Stomach (tissue), 9 donors: Measurements from ENCODE around the gene L3MBTL4. TPM values are rescaled to one million over a fixed set of nuclear protein-coding genes. Genes with fewer than 3 reads are reported as not detected.

Experiments used
- DNase-seq, 2 donors: peaks; one replicate each; pipeline versions ENCODE4 v3.0.0 to v3.0.0-alpha.2; 2013 to 2019
- H3K27ac ChIP-seq, 5 donors: fragments of 200-600 bp in 4 of 5; sonication (generic) in 4 of 5; one replicate each; pipeline ENCODE4 v1.5.1; 2013 to 2019; ENCODE audit warnings: mild to moderate bottlenecking in 1 of 5, moderate library complexity in 1 of 5
- H3K27me3 ChIP-seq, 3 donors: fragments of 200-600 bp; sonication (generic); one replicate each; pipeline ENCODE4 v1.5.1; 2017 to 2019; ENCODE audit warnings: mixed run types in 1 of 3
- H3K36me3 ChIP-seq, 4 donors: fragments of 200-600 bp; sonication (generic); 1 replicate in 3 of 4; 2 replicates in 1 of 4; pipeline ENCODE4 v1.5.1; 2016 to 2019
- H3K4me1 ChIP-seq, 4 donors: fragments of 200-600 bp; sonication (generic); one replicate each; pipeline ENCODE4 v1.5.1; 2016 to 2019
- H3K4me3 ChIP-seq, 4 donors: fragments of 200-600 bp; sonication (generic) in 3 of 4; one replicate each; pipeline ENCODE4 v1.5.1; 2016 to 2019; ENCODE audit warnings: mild to moderate bottlenecking in 1 of 4
- H3K9me3 ChIP-seq, 4 donors: fragments of 200-600 bp; sonication (generic); one replicate each; pipeline ENCODE4 v1.5.1; 2016 to 2019
- EP300 ChIP-seq: sonication (generic); formaldehyde crosslinking; IDR thresholded peaks from one replicate; pipeline ENCODE4 v1.6.1; 2017; ENCODE audit warnings: antibody characterized with exemption
- POLR2A ChIP-seq, 4 donors: fragments of 450-650 bp; IDR thresholded peaks; one replicate each; pipeline ENCODE4 v1.6.1; 2016; ENCODE audit warnings: antibody characterized with exemption in 4 of 4, control low read depth in 2 of 4, mild to moderate bottlenecking in 1 of 4, moderate library complexity in 1 of 4
- POLR2AphosphoS5 ChIP-seq, 3 donors: sonication (generic); formaldehyde crosslinking; IDR thresholded peaks; one replicate each; pipeline ENCODE4 v1.6.1; 2016; ENCODE audit warnings: antibody characterized with exemption in 3 of 3
- WGBS, 5 donors: extraction: QIAGEN DNeasy Blood & Tissue Kit in 3 of 5; methylation state at CpG; one replicate each; pipeline versions ENCODE4 v1.1.5 to v1.1.7; 2013 to 2018; 5-methylcytosine and 5-hydroxymethylcytosine counted together
- intact Hi-C: fragments of 100-400 bp; cut with DNase I; formaldehyde crosslinking; loops from one replicate; pipeline ENCODE4 v1.15.1; 2023; ENCODE audit warnings: low total_unique reads
- polyA plus RNA-seq, 3 donors: library from polyadenylated mRNA; stranded (reverse); fragments of 200-250 nt; gene quantifications; one replicate each; pipeline ENCODE4 v1.2.3, GENCODE V29; 2013
- total RNA-seq, 5 donors: library from RNA; depleted of rRNA; stranded (reverse); fragments of >200 nt; gene quantifications; one replicate each; pipeline versions ENCODE4 v1.1.0 to v1.2.3, GENCODE V29; 2014 to 2016
- TF ChIP-seq, protein P1 (sequence below), 7 experiments: fragments of 450-650 bp in 4 of 7; fragments of 200-600 bp in 3 of 7; sonication (generic) in 3 of 7; IDR thresholded peaks; one replicate each; pipeline ENCODE4 v1.5.1; 2016 to 2019; ENCODE audit warnings: antibody characterized with exemption in 7 of 7, control low read depth in 2 of 7, mild to moderate bottlenecking in 1 of 7
- donor health status: healthy with polysubstance abuse.
- donor health status: Bipolar disorder and iron deficiency.
- donor health status: healthy.

Gene L3MBTL4
- total and polyA plus RNA-seq, 8 donors: 1.9 to 23.3 (median 7.6) TPM

DNA sequence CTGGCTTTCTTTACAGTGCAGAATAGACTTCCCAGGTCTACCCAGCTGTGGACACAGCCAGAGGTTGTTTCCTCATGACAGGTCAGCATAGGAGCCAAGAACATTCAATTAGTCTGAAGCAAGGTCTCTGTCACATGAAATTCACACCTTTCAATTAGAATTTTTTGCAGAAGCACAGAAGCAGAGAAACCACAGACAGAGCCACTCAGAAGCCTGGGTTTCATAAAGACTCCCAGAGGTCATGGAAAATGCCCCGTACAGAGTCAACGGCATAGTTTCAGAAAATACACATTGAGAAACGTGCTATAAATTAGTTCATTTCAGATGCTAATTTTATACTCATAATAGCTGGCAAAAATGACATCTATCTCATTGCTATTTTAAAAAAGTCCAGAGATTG lies 432.4 kb downstream of the L3MBTL4 start:
- intact Hi-C loops: no loop called here
- Histone ChIP-seq H3K27me3 (no peaks in the 10 kb centered on the region), H3K4me3 (no peak overlapping the region), H3K36me3 (no peaks in the 10 kb centered on the region), H3K27ac (no peak overlapping the region), H3K4me1 (no peaks in the 10 kb centered on the region), H3K9me3 (no peaks in the 10 kb centered on the region)
- TF ChIP-seq, protein P1, sequence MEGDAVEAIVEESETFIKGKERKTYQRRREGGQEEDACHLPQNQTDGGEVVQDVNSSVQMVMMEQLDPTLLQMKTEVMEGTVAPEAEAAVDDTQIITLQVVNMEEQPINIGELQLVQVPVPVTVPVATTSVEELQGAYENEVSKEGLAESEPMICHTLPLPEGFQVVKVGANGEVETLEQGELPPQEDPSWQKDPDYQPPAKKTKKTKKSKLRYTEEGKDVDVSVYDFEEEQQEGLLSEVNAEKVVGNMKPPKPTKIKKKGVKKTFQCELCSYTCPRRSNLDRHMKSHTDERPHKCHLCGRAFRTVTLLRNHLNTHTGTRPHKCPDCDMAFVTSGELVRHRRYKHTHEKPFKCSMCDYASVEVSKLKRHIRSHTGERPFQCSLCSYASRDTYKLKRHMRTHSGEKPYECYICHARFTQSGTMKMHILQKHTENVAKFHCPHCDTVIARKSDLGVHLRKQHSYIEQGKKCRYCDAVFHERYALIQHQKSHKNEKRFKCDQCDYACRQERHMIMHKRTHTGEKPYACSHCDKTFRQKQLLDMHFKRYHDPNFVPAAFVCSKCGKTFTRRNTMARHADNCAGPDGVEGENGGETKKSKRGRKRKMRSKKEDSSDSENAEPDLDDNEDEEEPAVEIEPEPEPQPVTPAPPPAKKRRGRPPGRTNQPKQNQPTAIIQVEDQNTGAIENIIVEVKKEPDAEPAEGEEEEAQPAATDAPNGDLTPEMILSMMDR (IDR thresholded peaks at IDR 0.05): no peak
- no peak for TF ChIP-seq POLR2AphosphoS5 (IDR thresholded peaks at IDR 0.05)
- no peak for TF ChIP-seq EP300
- TF ChIP-seq POLR2A (IDR thresholded peaks at IDR 0.05): no peak
- WGBS, 5 donors: 86 to 92% (median 89%) methylated on average over 3 of the region's 3 CpGs
- no peak for DNase-seq

DNA sequence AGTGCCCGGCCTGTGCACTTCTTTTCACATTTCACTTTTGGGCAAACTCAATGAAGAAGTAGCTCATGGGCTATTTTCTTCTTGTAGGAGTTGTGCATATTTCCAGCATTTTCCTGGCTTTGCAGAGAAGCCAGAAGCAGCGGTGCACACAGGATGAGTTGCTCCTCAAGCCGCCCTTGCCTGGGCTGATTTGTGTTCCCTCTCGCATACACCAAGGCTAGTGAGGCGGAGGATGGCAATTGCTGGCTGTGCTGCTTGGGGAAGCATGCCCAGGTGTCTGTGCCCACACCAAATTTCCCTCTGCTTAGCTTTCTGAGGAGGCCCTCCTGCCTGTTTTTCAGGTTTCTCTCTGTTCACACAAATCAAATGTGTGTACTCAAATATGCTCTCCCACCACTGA lies 434.0 kb downstream of the L3MBTL4 start:
- intact Hi-C loops: no loop called here
- H3K27me3 ChIP-seq: no peaks in the 10 kb centered on the region
- no peak overlapping the region for H3K27ac ChIP-seq
- no peak for DNase-seq
- no peaks in the 10 kb centered on the region for H3K9me3 ChIP-seq
- H3K4me3 ChIP-seq: no peak overlapping the region
- H3K4me1 ChIP-seq: no peaks in the 10 kb centered on the region
- no peaks in the 10 kb centered on the region for H3K36me3 ChIP-seq
- TF ChIP-seq POLR2A (IDR thresholded peaks at IDR 0.05): no peak
- TF ChIP-seq POLR2AphosphoS5 (IDR thresholded peaks at IDR 0.05): no peak
- TF ChIP-seq, protein P1 (IDR thresholded peaks at IDR 0.05): no peak
- TF ChIP-seq EP300: no peak
- 86 to 97% (median 93%) methylated on average over 5 of the region's 5 CpGs for WGBS, 5 donors

DNA sequence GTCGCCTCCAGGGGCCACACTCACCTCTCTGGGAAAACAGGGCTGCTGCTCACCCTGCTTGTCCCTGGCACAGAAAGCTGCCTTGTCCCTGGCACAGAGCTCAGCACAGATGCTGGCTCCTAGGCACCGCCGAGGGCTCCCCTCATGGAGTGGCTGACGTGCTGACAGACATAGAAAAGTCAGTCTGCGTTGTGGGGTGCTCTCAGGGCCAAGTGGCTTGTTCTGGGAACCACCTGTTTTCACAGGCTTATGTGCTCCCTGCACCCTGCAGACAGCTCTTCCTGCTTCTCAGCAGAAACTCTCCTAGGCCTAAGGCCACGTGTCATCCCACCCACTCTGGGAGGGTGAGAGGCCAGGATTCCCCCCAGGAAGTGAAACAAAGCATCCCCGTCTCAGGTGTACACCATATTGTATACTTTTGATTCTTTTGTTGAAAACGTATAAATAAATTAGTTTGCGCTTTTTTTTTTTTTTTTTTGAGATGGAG lies 434.7 kb downstream of the L3MBTL4 start:
- WGBS, 5 donors: 73 to 90% (median 83%) methylated on average over 9 of the region's 9 CpGs
- DNase-seq: no peak
- TF ChIP-seq POLR2A (IDR thresholded peaks at IDR 0.05) (no peak), POLR2AphosphoS5 (IDR thresholded peaks at IDR 0.05) (no peak), EP300 (no peak)
- TF ChIP-seq, protein P1 (IDR thresholded peaks at IDR 0.05): no peak
- intact Hi-C loops: no loop called here
- Histone ChIP-seq H3K4me3 (no peak overlapping the region), H3K4me1 (no peaks in the 10 kb centered on the region), H3K9me3 (no peaks in the 10 kb centered on the region), H3K27ac (no peak overlapping the region), H3K27me3 (no peaks in the 10 kb centered on the region), H3K36me3 (no peaks in the 10 kb centered on the region)

DNA sequence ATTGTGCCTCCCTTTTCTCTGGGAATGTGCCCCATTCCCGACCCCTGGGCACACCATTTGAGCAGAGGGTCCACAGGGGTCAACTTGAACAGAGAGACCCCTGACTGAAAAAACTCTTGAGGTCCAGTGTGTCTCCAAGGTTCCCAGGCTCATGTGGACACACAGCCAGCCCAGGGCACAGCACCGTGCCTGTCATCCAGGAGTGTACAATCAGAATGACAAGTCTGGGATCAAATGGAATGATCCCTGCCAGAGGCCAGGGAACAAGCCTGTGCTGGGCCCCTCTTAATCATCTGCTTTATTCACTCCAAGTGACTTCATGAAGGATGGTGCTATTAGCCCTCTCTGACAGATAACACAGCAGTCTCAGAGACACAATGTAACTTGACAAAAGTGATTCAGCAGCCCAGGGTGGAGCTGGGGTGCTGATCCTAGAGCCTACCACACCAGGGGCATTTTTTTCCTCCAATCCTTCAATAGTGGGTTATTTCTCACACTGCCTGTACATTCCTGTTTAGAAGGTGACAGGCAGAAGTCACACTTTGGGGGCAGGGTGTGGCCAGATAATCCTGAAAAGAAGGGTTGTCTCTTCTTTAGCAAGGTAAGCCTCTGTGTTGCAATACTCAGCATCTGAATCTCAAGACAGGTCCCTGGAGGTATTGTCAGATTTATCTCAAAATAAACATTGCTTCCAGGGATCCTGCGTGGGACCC lies 435.4 kb downstream of the L3MBTL4 start:
- Histone ChIP-seq H3K4me3 (no peak overlapping the region), H3K9me3 (no peaks in the 10 kb centered on the region), H3K27me3 (no peaks in the 10 kb centered on the region), H3K36me3 (no peaks in the 10 kb centered on the region), H3K27ac (no peak overlapping the region), H3K4me1 (no peaks in the 10 kb centered on the region)
- TF ChIP-seq, protein P1 (IDR thresholded peaks at IDR 0.05): no peak
- TF ChIP-seq POLR2A (IDR thresholded peaks at IDR 0.05): no peak
- no peak for TF ChIP-seq POLR2AphosphoS5 (IDR thresholded peaks at IDR 0.05)
- no peak for TF ChIP-seq EP300
- WGBS, 5 donors: 66 to 78% (median 72%) methylated on average over 3 of the region's 3 CpGs
- intact Hi-C loops: no loop called here
- no peak for DNase-seq
